ENCODE data around the gene BICC1.

GRCh38 chr10:58545427-58545826, 32.8 kb downstream of the BICC1 start:
- TF ChIP-seq EP300 (IDR thresholded peaks at IDR 0.05), result no peak
- no peak for TF ChIP-seq CTCF (IDR thresholded peaks at IDR 0.05)
- TF ChIP-seq POLR2AphosphoS5 (IDR thresholded peaks at IDR 0.05), result no peak
- TF ChIP-seq POLR2A (IDR thresholded peaks at IDR 0.05), result no peak

All from upper lobe of left lung (tissue), 4 donors.